Astrocyte of the cerebellum (primary cell): ENCODE measurements around the gene GAL.

Experiments used
- DNase-seq: peaks from one replicate; pipeline ENCODE4 v3.0.0-alpha.2; 2011; ENCODE audit warnings: low read depth
- H3K4me3 ChIP-seq: 2 replicates; pipeline ENCODE4 v1.5.1; 2011; ENCODE audit warnings: mild to moderate bottlenecking, low read depth, low read length, moderate library complexity
- in situ Hi-C: cut with HindIII; loops from 2 replicates; pipeline ENCODE4 v1.10.0; 2017; ENCODE audit warnings: low sequenced_read_pairs
- TF ChIP-seq, protein P1 (sequence below): IDR thresholded peaks from 2 replicates; pipeline ENCODE4 v1.5.1; 2012; ENCODE audit warnings: low read length, low read depth, moderate library complexity, mild to moderate bottlenecking; ENCODE audit errors: missing control alignments

Gene GAL

DNA sequence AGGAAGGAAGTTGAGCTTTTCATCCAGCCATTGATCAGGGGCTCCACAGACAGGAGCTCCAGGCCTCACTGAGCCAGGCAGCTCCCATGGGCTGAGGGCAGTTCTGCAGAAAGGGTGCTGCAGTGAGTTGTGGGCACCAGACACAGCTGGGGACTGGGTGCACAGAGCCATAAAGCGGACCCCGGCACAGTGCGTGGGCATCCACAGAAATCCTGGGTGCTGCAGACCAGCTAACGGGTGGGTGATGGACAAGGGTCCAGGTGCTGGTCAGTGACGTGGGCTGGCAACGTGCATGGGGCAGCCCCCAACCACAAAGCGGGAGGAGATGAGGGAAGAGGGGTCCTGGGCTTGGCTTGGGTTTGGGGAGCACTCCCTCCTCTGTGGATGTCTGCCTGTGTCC is 19.4 kb upstream of the GAL start:
- TF ChIP-seq, protein P1, sequence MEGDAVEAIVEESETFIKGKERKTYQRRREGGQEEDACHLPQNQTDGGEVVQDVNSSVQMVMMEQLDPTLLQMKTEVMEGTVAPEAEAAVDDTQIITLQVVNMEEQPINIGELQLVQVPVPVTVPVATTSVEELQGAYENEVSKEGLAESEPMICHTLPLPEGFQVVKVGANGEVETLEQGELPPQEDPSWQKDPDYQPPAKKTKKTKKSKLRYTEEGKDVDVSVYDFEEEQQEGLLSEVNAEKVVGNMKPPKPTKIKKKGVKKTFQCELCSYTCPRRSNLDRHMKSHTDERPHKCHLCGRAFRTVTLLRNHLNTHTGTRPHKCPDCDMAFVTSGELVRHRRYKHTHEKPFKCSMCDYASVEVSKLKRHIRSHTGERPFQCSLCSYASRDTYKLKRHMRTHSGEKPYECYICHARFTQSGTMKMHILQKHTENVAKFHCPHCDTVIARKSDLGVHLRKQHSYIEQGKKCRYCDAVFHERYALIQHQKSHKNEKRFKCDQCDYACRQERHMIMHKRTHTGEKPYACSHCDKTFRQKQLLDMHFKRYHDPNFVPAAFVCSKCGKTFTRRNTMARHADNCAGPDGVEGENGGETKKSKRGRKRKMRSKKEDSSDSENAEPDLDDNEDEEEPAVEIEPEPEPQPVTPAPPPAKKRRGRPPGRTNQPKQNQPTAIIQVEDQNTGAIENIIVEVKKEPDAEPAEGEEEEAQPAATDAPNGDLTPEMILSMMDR = no peak
- DNase-seq = no peak
- no peak overlapping the region for H3K4me3 ChIP-seq
- in situ Hi-C loops = no loop called here

DNA sequence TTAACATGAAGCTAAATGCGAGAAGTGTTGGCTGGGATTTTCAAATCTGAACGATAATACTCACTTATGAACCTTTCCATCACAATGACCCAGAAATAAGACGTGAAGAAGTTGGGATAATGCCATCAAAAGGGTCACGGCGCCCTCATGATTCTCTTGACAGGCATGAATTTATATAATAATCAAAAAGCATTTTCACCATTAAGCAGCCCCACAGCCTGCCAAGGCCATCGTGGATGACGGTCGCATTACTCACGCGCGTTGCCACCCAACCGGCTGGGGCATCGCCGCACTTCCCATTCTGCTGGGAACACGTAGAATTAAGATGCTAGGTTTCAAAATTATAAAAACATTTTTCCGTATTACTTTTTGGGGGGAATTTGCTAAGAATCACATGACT is 18.9 kb upstream of the GAL start:
- no peak for DNase-seq
- in situ Hi-C loops = no loop called here
- TF ChIP-seq, protein P1 = no peak
- no peak overlapping the region for H3K4me3 ChIP-seq

DNA sequence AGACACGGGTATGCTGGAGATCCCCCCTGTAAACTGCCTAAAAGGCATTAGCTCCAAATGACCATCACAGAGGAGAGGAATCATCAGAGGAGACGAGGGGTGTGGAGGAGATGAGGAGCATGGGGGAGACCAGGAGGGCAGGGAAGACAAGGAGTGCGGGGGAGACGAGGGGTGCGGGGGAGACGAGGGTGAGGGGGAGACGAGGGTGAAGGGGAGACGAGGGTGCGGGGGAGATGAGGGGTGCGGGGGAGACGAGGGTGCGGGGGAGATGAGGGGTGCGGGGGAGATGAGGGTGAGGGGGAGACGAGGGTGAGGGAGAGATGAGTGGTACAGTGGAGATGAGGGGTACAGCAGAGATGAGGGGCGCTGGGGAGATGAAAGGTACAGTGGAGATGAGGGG is 17.5 kb upstream of the GAL start:
- in situ Hi-C loops = no loop called here
- TF ChIP-seq, protein P1 = no peak
- H3K4me3 ChIP-seq = no peak overlapping the region
- DNase-seq = no peak

DNA sequence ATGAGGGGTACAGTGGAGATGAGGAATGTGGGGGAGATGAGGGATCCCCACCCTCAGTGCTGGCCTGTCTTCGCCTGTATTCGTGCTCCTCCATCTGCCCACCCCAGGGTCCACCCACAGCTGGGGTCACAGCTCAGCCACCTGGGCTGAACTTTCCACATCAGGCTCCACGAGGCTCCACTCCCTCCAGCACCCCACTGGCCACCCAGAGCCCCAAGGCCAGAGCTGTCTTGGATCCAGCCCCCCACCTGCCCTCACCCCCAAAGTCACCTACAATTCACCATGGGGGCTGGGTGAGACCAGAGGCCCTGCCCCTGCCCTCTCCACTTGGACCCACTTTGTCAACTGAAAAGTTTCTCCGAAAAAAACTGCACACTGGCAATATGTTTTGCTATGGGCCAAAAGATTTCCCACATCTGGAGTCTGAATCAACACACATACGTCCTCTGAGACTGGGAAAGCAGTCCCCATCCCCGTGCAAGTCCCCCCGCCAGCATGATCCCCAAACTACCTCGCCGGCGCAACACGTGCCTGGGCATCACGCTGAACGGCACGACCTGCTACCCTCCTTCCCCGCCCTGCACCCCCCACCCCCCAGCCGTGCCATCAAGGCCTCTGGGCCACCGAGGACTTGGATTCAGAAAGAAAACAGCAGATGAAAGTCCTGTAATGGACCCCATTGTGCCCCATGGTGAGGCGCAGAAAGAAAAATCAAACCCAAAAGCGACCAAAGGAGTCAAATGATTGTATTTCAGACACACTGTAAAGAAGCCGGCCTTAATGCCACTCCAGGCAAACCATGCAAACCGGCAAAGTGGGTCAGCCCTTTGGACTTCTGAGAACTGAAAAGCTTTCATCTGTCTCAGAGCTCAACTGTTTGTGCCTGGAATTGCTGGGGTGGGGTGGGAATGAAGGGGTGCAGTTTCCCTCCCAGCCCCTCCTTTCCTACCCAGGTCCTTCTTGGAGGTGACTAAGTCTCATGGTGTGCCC is 16.5 kb upstream of the GAL start:
- TF ChIP-seq, protein P1 = no peak
- DNase-seq = no peak
- no peak overlapping the region for H3K4me3 ChIP-seq
- in situ Hi-C loops = no loop called here

DNA sequence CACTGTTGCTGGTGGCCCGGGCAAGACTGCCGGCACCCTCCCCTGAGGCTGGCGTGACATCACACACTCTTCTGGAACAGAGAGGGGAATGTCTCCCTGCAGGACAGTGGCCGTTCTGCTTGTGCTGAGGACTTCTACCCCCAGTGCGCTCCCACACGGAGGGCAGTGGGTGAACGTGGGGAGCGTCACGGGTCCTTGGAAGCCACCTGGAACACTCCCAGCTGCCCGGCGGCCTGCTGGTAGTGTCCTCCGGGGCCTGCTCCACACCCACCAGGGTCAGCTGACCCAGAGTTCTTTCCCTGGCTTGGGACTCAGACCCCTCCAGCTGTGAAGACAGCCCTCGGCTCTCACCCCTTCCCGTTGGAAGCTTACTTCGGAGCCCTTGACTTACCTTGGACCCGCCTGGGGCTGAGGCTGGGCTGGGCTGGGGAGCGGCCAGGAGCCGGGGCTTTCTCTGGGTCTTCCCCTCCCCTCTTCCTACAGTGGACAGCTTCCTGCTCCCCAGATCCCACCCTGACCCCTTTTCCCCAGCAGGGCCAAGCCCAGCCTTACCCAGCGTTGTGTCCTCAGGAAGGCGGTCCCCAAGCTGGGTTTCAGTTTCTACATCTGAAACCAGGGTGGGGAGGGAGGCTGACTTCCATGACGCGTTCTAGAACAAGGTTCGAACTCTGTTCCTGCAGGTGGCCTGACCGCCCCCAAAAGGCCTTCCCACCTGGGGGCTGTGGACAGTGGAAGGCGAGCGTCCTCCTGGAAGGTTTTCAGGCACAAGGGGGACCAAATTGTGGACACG is 14.8 kb upstream of the GAL start:
- H3K4me3 ChIP-seq = no peak overlapping the region
- in situ Hi-C loops = no loop called here
- TF ChIP-seq, protein P1 = no peak
- DNase-seq = no peak

DNA sequence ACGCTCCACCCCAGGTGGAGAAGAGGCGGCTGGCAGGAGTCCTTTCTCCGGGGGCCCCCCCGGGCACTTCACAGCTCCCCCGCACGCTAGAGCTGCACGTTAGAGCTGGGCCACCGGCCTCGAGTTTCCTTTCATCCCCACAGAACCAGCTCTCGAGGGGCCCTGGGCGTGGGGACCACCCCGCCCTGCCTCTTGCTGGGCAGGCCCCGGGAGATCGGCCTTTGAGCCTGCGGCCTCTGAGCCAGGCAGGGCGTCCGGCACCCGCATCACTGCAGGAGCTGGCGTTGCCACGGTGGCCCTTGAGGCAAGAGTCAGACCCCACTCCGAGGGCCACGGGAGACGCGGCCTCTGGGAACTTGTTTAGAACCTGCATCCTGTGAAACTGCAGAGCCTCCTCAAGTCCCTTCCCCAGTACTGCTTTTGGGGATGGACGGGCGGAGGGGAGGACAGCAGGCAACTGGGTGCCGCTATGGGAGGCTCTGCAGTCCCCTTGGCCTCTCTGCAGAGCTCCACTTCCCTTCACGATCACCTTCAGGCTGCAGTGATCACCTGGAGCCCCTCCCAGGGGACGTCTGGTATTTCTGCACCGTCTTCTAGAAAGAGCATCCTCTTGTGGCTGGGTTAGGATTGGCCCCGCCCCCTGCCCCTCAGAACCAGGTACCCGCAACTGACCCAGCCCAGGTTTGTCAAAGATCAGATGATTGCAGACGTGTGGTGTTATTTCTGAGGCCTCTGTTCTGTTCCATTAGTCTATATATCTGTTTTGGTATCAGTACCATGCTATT is 13.9 kb upstream of the GAL start:
- in situ Hi-C loops = no loop called here
- H3K4me3 ChIP-seq = no peak overlapping the region
- no peak for DNase-seq
- TF ChIP-seq, protein P1 = no peak
